ENCODE measurements around the gene SPTSSB. TPM values are rescaled to one million over a fixed set of nuclear protein-coding genes. Genes with fewer than 3 reads are reported as not detected.

The SPTSSB gene
- total and polyA plus RNA-seq, 2 experiments from 2014 or later: not detected

GRCh38 chr3:161412123-161412522, 40.8 kb upstream of the SPTSSB start:
- H3K4me1 ChIP-seq (ENCODE audit: insufficient read depth): peaks cover 23% of the 10 kb centered on the region
- no peaks in the 10 kb centered on the region for H3K79me2 ChIP-seq (ENCODE audit: insufficient read depth)
- peaks cover 13% of the 10 kb centered on the region; the same call in 1 of the 2 replicates for H3K27me3 ChIP-seq (replicated peaks; ENCODE audit: insufficient read depth)
- in situ Hi-C loops (cut with MboI): loop anchor here (25.0 kb wide), 1 partner anchor 450 kb away; no protein-coding TSS in a partner anchor
- no peak overlapping the region for H3K4me3 ChIP-seq
- H4K20me1 ChIP-seq (ENCODE audit: insufficient read depth): no peaks in the 10 kb centered on the region
- no peak overlapping the region for H2AFZ ChIP-seq
- DNase-seq: no peak
- TF ChIP-seq EZH2 (IDR thresholded peaks at IDR 0.05; ENCODE audit: insufficient read depth, poor library complexity, severe bottlenecking) (no peak), EZH2phosphoT487 (IDR thresholded peaks at IDR 0.05; ENCODE audit: insufficient read depth, low read depth) (no peak)
- 89 to 94% methylated on average over 1 of the region's 1 CpG for whole genome bisulfite sequencing, 2 experiments (ENCODE audit: low coverage in 1 of 2, low lambda C conversion rate in 2 of 2, missing lambda C conversion rate in 2 of 2)
- H3K36me3 ChIP-seq (ENCODE audit: low read depth): no peaks in the 10 kb centered on the region
- H3K9ac ChIP-seq: no peak overlapping the region
- peaks cover 14% of the 10 kb centered on the region for H3F3A ChIP-seq (ENCODE audit: insufficient read depth)
- H3K27ac ChIP-seq: no peak overlapping the region
- no peaks in the 10 kb centered on the region for H3K9me2 ChIP-seq (ENCODE audit: insufficient read depth)
- no peak overlapping the region for H3K4me2 ChIP-seq (ENCODE audit: unreplicated experiment)
- no peaks in the 10 kb centered on the region for H3K9me3 ChIP-seq (ENCODE audit: low read depth)

GRCh38 chr3:161409858-161410257, 38.5 kb upstream of the SPTSSB start:
- H3K4me2 ChIP-seq (ENCODE audit: unreplicated experiment): no peak overlapping the region
- no peaks in the 10 kb centered on the region for H3K9me3 ChIP-seq (ENCODE audit: low read depth)
- WGBS, 2 experiments (ENCODE audit: low coverage in 1 of 2, low lambda C conversion rate in 2 of 2, missing lambda C conversion rate in 2 of 2): 74 to 80% methylated on average over 3 of the region's 3 CpGs
- no peak overlapping the region for H3K4me3 ChIP-seq
- no peak overlapping the region for H3K27ac ChIP-seq
- no peaks in the 10 kb centered on the region for H3F3A ChIP-seq (ENCODE audit: insufficient read depth)
- H3K9ac ChIP-seq: no peak overlapping the region
- H3K4me1 ChIP-seq (ENCODE audit: insufficient read depth): 0 out of 2 replicates have a peak, but pooled peaks cover 6% of the 10 kb centered on the region
- no peaks in the 10 kb centered on the region for H3K9me2 ChIP-seq (ENCODE audit: insufficient read depth)
- no peaks in the 10 kb centered on the region for H3K36me3 ChIP-seq (ENCODE audit: low read depth)
- peaks cover 25% of the 10 kb centered on the region; the same call in 1 of the 2 replicates for H3K27me3 ChIP-seq (replicated peaks; ENCODE audit: insufficient read depth)
- no peak overlapping the region for H2AFZ ChIP-seq
- TF ChIP-seq EZH2 (IDR thresholded peaks at IDR 0.05; ENCODE audit: insufficient read depth, poor library complexity, severe bottlenecking) (no peak), EZH2phosphoT487 (IDR thresholded peaks at IDR 0.05; ENCODE audit: insufficient read depth, low read depth) (no peak)
- H4K20me1 ChIP-seq (ENCODE audit: insufficient read depth): no peaks in the 10 kb centered on the region
- DNase-seq: no peak
- in situ Hi-C loops (cut with MboI): loop anchor here (25.0 kb wide), 1 partner anchor 448 kb away; no protein-coding TSS in a partner anchor
- H3K79me2 ChIP-seq (ENCODE audit: insufficient read depth): no peaks in the 10 kb centered on the region

- in situ Hi-C loops (cut with MboI): loop anchor here (25.0 kb wide), 1 partner anchor 447 kb away; no protein-coding TSS in a partner anchor
- Histone ChIP-seq H3K9me3 (ENCODE audit: low read depth) (no peaks in the 10 kb centered on the region), H3K9me2 (ENCODE audit: insufficient read depth) (no peaks in the 10 kb centered on the region), H2AFZ (no peak overlapping the region), H3K36me3 (ENCODE audit: low read depth) (no peaks in the 10 kb centered on the region), H3F3A (ENCODE audit: insufficient read depth) (no peaks in the 10 kb centered on the region), H4K20me1 (ENCODE audit: insufficient read depth) (no peaks in the 10 kb centered on the region), H3K79me2 (ENCODE audit: insufficient read depth) (no peaks in the 10 kb centered on the region), H3K9ac (no peak overlapping the region), H3K4me1 (ENCODE audit: insufficient read depth) (0 out of 2 replicates have a peak, but pooled peaks cover 6% of the 10 kb centered on the region), H3K4me2 (ENCODE audit: unreplicated experiment) (no peak overlapping the region), H3K4me3 (no peak overlapping the region), H3K27ac (no peak overlapping the region), H3K27me3 (replicated peaks; ENCODE audit: insufficient read depth) (peaks cover 25% of the 10 kb centered on the region; the same call in 1 of the 2 replicates)
- peak; percentile 70 for DNase-seq
- 1 to 2% methylated on average over 3 of the region's 3 CpGs for WGBS, 2 experiments (ENCODE audit: low coverage in 1 of 2, low lambda C conversion rate in 2 of 2, missing lambda C conversion rate in 2 of 2)
- TF ChIP-seq EZH2phosphoT487 (IDR thresholded peaks at IDR 0.05; ENCODE audit: insufficient read depth, low read depth): no peak
- no peak for TF ChIP-seq EZH2 (IDR thresholded peaks at IDR 0.05; ENCODE audit: insufficient read depth, poor library complexity, severe bottlenecking)
These were observed 37.8 kb upstream of the SPTSSB start for GRCh38 chr3:161409069-161409468.

- Histone ChIP-seq H2AFZ (no peak overlapping the region), H3K27me3 (replicated peaks; ENCODE audit: insufficient read depth) (peaks cover 18% of the 10 kb centered on the region), H4K20me1 (ENCODE audit: insufficient read depth) (no peaks in the 10 kb centered on the region), H3K9me3 (ENCODE audit: low read depth) (no peaks in the 10 kb centered on the region), H3F3A (ENCODE audit: insufficient read depth) (no peaks in the 10 kb centered on the region), H3K36me3 (ENCODE audit: low read depth) (no peaks in the 10 kb centered on the region), H3K4me3 (no peak overlapping the region), H3K9me2 (ENCODE audit: insufficient read depth) (no peaks in the 10 kb centered on the region), H3K9ac (no peak overlapping the region), H3K4me2 (ENCODE audit: unreplicated experiment) (no peak overlapping the region), H3K4me1 (ENCODE audit: insufficient read depth) (no peaks in the 10 kb centered on the region), H3K79me2 (ENCODE audit: insufficient read depth) (no peaks in the 10 kb centered on the region), H3K27ac (no peak overlapping the region)
- 38 to 48% methylated on average over 1 of the region's 1 CpG for WGBS, 2 experiments (ENCODE audit: low coverage in 1 of 2, low lambda C conversion rate in 2 of 2, missing lambda C conversion rate in 2 of 2)
- DNase-seq: no peak
- TF ChIP-seq EZH2phosphoT487 (IDR thresholded peaks at IDR 0.05; ENCODE audit: insufficient read depth, low read depth): no peak
- TF ChIP-seq EZH2 (IDR thresholded peaks at IDR 0.05; ENCODE audit: insufficient read depth, poor library complexity, severe bottlenecking): no peak
- in situ Hi-C loops (cut with MboI): loop anchor here (25.0 kb wide), 1 partner anchor 445 kb away; no protein-coding TSS in a partner anchor
These were observed 35.6 kb upstream of the SPTSSB start for GRCh38 chr3:161406594-161407555.

All from GM23248 (cell line).